ENCODE measurements around the gene SETD5. TPM values are rescaled to one million over a fixed set of nuclear protein-coding genes. Genes with fewer than 3 reads are reported as not detected.

SETD5 gene
- total RNA-seq, 2 experiments from 2014 or later: 118 to 128 TPM

GRCh38 chr3:9388142-9388541 lies 9.3 kb upstream of the SETD5 start:
- intact Hi-C loops (cut with micrococcal nuclease): no loop called here
- ATAC-seq (no peak), DNase-seq (no peak)
- H3K9me3 Mint-ChIP-seq: no peaks in the 10 kb centered on the region
- peaks cover 73% of the 10 kb centered on the region for H3K36me3 Mint-ChIP-seq (ENCODE audit: low read depth)
- no peaks in the 10 kb centered on the region for H3K27me3 Mint-ChIP-seq
- CTCF ChIA-PET: interaction anchor here (1.6 kb wide), 1 partner anchor 33 kb away, joined by 3 read pairs; no protein-coding TSS in a partner anchor
- TF ChIP-seq CTCF (IDR thresholded peaks at IDR 0.05): no peak
- H3K27ac Mint-ChIP-seq: no peak overlapping the region
- H3K4me1 Mint-ChIP-seq (ENCODE audit: low read depth): peaks cover 58% of the 10 kb centered on the region
- no peak overlapping the region for H3K4me3 Mint-ChIP-seq
- POLR2A ChIA-PET: interaction anchor here (0.6 to 1.4 kb wide), 5 partner anchors 9 to 484 kb away, joined by 3 to 5 read pairs (median 3); partner anchors contain the start of gene SETD5

- ChIA-PET CTCF (interaction anchor here (1.6 kb wide), 1 partner anchor 33 kb away, joined by 3 read pairs; no protein-coding TSS in a partner anchor), POLR2A (interaction anchor here (0.6 to 1.4 kb wide), 7 partner anchors 9 to 485 kb away, joined by 3 to 6 read pairs (median 3); partner anchors contain the start of gene SETD5)
- ATAC-seq: no peak
- TF ChIP-seq CTCF (IDR thresholded peaks at IDR 0.05): no peak
- no peaks in the 10 kb centered on the region for H3K27me3 Mint-ChIP-seq
- peaks cover 79% of the 10 kb centered on the region for H3K36me3 Mint-ChIP-seq (ENCODE audit: low read depth)
- intact Hi-C loops (cut with micrococcal nuclease): no loop called here
- H3K9me3 Mint-ChIP-seq: no peaks in the 10 kb centered on the region
- H3K27ac Mint-ChIP-seq: peak overlapping the region; percentile 49
- H3K4me3 Mint-ChIP-seq: no peak overlapping the region
- no peak for DNase-seq
- peaks cover 64% of the 10 kb centered on the region for H3K4me1 Mint-ChIP-seq (ENCODE audit: low read depth)
These were observed 8.7 kb upstream of the SETD5 start for GRCh38 chr3:9388562-9389272.

DNA sequence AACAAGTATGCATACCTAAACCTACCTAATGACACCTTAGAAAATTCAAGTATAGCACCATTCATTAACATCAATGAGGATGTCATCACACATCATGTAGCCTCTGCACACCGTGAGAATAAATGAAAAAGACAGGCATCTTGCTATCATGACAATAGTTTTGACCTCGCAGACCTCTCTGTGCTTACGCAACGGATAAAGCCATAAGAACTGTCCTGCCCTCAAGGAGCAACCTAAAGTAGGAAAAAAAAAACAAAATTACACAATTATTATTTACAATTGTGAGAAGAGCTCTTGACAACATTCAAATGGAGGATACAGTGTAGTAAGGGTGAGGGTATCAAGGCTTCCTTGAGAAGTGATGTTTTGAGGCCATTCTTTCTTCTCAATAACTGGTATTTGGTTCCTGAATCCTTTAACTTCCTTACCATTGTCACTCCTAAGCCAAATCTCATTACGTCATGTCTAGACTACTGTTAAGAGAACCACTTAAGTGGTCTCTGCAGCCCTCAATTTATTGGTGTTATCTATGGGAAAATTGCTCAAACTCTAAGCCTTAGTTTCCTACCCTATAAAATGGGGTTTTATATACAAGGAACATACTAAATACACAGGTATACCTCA lies 7.0 kb upstream of the SETD5 start:
- Mint-ChIP-seq H3K27ac (peak overlapping the region; percentile 48), H3K9me3 (no peaks in the 10 kb centered on the region), H3K4me1 (ENCODE audit: low read depth) (peaks cover 77% of the 10 kb centered on the region), H3K4me3 (no peak overlapping the region), H3K36me3 (ENCODE audit: low read depth) (peaks cover 81% of the 10 kb centered on the region), H3K27me3 (no peaks in the 10 kb centered on the region)
- TF ChIP-seq CTCF (IDR thresholded peaks at IDR 0.05): no peak
- POLR2A ChIA-PET: no interaction called here
- DNase-seq: no peak
- intact Hi-C loops (cut with micrococcal nuclease): no loop called here
- ATAC-seq: no peak
- CTCF ChIA-PET: no interaction called here

- intact Hi-C loops (cut with micrococcal nuclease): no loop called here
- no peak for DNase-seq
- H3K4me3 Mint-ChIP-seq: no peak overlapping the region
- H3K27ac Mint-ChIP-seq: peak overlapping the region; percentile 73
- CTCF ChIA-PET: no interaction called here
- POLR2A ChIA-PET: interaction anchor here (1.1 to 1.2 kb wide), 3 partner anchors 9 to 29 kb away, joined by 3 to 6 read pairs (median 4); partner anchors contain the start of gene THUMPD3
- no peaks in the 10 kb centered on the region for H3K9me3 Mint-ChIP-seq
- no peak for ATAC-seq
- peaks cover 79% of the 10 kb centered on the region for H3K36me3 Mint-ChIP-seq (ENCODE audit: low read depth)
- peaks cover 73% of the 10 kb centered on the region for H3K4me1 Mint-ChIP-seq (ENCODE audit: low read depth)
- no peaks in the 10 kb centered on the region for H3K27me3 Mint-ChIP-seq
- no peak for TF ChIP-seq CTCF (IDR thresholded peaks at IDR 0.05)
These were observed 5.4 kb upstream of the SETD5 start for GRCh38 chr3:9392041-9392440.
